GM19240 (cell line): Measurements from ENCODE around the gene NCBP2.

Experiments used
- DNase-seq: peaks from one replicate; pipeline ENCODE4 v3.0.0; 2011; ENCODE audit warnings: low spot score; ENCODE audit not compliant: insufficient read length

Gene NCBP2

GRCh38 chr3:196941729-196942225 lies 551 bp downstream of the NCBP2 start:
- DNase-seq = no peak

- DNase-seq = no peak
Observed at GRCh38 chr3:196938576-196938975, 3.8 kb downstream of the NCBP2 start.

GRCh38 chr3:196938124-196938523 lies 4.2 kb downstream of the NCBP2 start:
- no peak for DNase-seq

- DNase-seq = no peak
Observed at GRCh38 chr3:196936288-196936687, 6.0 kb downstream of the NCBP2 start.

GRCh38 chr3:196932600-196932999 lies 9.7 kb downstream of the NCBP2 start:
- DNase-seq = no peak

- no peak for DNase-seq
Observed at GRCh38 chr3:196931828-196932587, 10.3 kb downstream of the NCBP2 start.

- no peak for DNase-seq
Observed at GRCh38 chr3:196931157-196931556, 11.2 kb downstream of the NCBP2 start.

- DNase-seq = no peak
Observed at GRCh38 chr3:196927571-196928453, 14.5 kb downstream of the NCBP2 start.

GRCh38 chr3:196920733-196921132 lies 21.6 kb downstream of the NCBP2 start:
- DNase-seq = no peak

- no peak for DNase-seq
Observed at GRCh38 chr3:196918968-196919367, 23.4 kb downstream of the NCBP2 start.

GRCh38 chr3:196916995-196917394 lies 25.3 kb downstream of the NCBP2 start:
- DNase-seq = no peak

- no peak for DNase-seq
Observed at GRCh38 chr3:196916221-196916620, 26.1 kb downstream of the NCBP2 start.

GRCh38 chr3:196915375-196915774 lies 27.0 kb downstream of the NCBP2 start:
- no peak for DNase-seq

GRCh38 chr3:196914866-196915265 lies 27.5 kb downstream of the NCBP2 start:
- DNase-seq = no peak

GRCh38 chr3:196903740-196904139 lies 38.6 kb downstream of the NCBP2 start:
- no peak for DNase-seq

GRCh38 chr3:196902296-196902695 lies 40.0 kb downstream of the NCBP2 start:
- DNase-seq = no peak

GRCh38 chr3:196901768-196902167 lies 40.6 kb downstream of the NCBP2 start:
- DNase-seq = no peak

GRCh38 chr3:196896229-196896628 lies 46.1 kb downstream of the NCBP2 start:
- no peak for DNase-seq

- DNase-seq = no peak
Observed at GRCh38 chr3:196894557-196895295, 47.6 kb downstream of the NCBP2 start.

- DNase-seq = no peak
Observed at GRCh38 chr3:196889844-196890708, 52.3 kb downstream of the NCBP2 start.

- no peak for DNase-seq
Observed at GRCh38 chr3:196886144-196886543, 56.2 kb downstream of the NCBP2 start.
